Hematopoietic multipotent progenitor cell treated with erythropoietin and hydrocortisone succinate and interleukin-3 and kit ligand, for 6 days (in vitro differentiated cells): ENCODE results near the gene SORBS2.
A peak's percentile ranks its signal among the peaks of the same experiment; 100 is the strongest.
"Not testable (repeated sequence)": the region's sequence is repeated elsewhere in the genome, so short reads cannot be mapped to it uniquely, and the experiment has no call there.

Source experiments
- DNase-seq: peaks from one replicate; pipeline ENCODE4 v3.0.0-alpha.2; 2015

The SORBS2 gene

GRCh38 chr4:185811509-185812364 lies at the start of gene SORBS2:
SORBS2 (minus strand) TSS chr4:185812194; CDS start chr4:185690571, 121,623 bp downstream.
- DNase-seq = no peak

GRCh38 chr4:185859111-185859510 lies 47.1 kb upstream of the SORBS2 start:
- peak; percentile 32 for DNase-seq

- DNase-seq = not testable (repeated sequence)
Observed at GRCh38 chr4:185857561-185857960, 45.6 kb upstream of the SORBS2 start.

GRCh38 chr4:185853841-185854240 lies 41.8 kb upstream of the SORBS2 start:
- no peak for DNase-seq

GRCh38 chr4:185852961-185853360 lies 41.0 kb upstream of the SORBS2 start:
- no peak for DNase-seq

GRCh38 chr4:185849664-185850550 lies 37.9 kb upstream of the SORBS2 start:
- DNase-seq = no peak

GRCh38 chr4:185847352-185848097 lies 35.5 kb upstream of the SORBS2 start:
- DNase-seq = no peak

- DNase-seq = no peak
Observed at GRCh38 chr4:185846505-185847150, 34.6 kb upstream of the SORBS2 start.

GRCh38 chr4:185845966-185846365 lies 34.0 kb upstream of the SORBS2 start:
- DNase-seq = no peak

- no peak for DNase-seq
Observed at GRCh38 chr4:185841451-185841850, 29.5 kb upstream of the SORBS2 start.

GRCh38 chr4:185840953-185841352 lies 29.0 kb upstream of the SORBS2 start:
- DNase-seq = no peak

- no peak for DNase-seq
Observed at GRCh38 chr4:185840201-185840600, 28.2 kb upstream of the SORBS2 start.

- no peak for DNase-seq
Observed at GRCh38 chr4:185839770-185840169, 27.8 kb upstream of the SORBS2 start.

GRCh38 chr4:185839194-185839712 lies 27.3 kb upstream of the SORBS2 start:
- DNase-seq = no peak

- no peak for DNase-seq
Observed at GRCh38 chr4:185838514-185839193, 26.7 kb upstream of the SORBS2 start.

- DNase-seq = no peak
Observed at GRCh38 chr4:185838104-185838452, 26.1 kb upstream of the SORBS2 start.

GRCh38 chr4:185837415-185838103 lies 25.6 kb upstream of the SORBS2 start:
- DNase-seq = no peak

- DNase-seq = no peak
Observed at GRCh38 chr4:185836241-185837084, 24.5 kb upstream of the SORBS2 start.

GRCh38 chr4:185835814-185836213 lies 23.8 kb upstream of the SORBS2 start:
- DNase-seq = no peak

GRCh38 chr4:185835336-185835735 lies 23.3 kb upstream of the SORBS2 start:
- no peak for DNase-seq
